ENCODE results near the gene ACTG1.

Gene ACTG1

GRCh38 chr17:81519284-81520020, 6.9 kb upstream of the ACTG1 start:
- peak; percentile 11 for TF ChIP-seq CTCF (IDR thresholded peaks at IDR 0.05; ENCODE audit: low read depth, low read length, missing control alignments)
- in situ Hi-C loops (cut with HindIII; ENCODE audit: low pct_ligation_motif_present, low sequenced_read_pairs) = loop anchor here (10.0 kb wide), 1 partner anchor 115 kb away; no protein-coding TSS in a partner anchor
- H3K4me3 ChIP-seq (ENCODE audit: low read depth, low read length) = peak overlapping the region; percentile 40
- DNase-seq = no peak
- no peak overlapping the region for H3K27ac ChIP-seq
- no peaks in the 10 kb centered on the region for H3K36me3 ChIP-seq (replicated peaks)
- no peaks in the 10 kb centered on the region for H3K27me3 ChIP-seq (replicated peaks)

- no peak for TF ChIP-seq CTCF (IDR thresholded peaks at IDR 0.05; ENCODE audit: low read depth, low read length, missing control alignments)
- Histone ChIP-seq H3K4me3 (ENCODE audit: low read depth, low read length) (peak overlapping the region; percentile 40), H3K27me3 (replicated peaks) (no peaks in the 10 kb centered on the region), H3K36me3 (replicated peaks) (no peaks in the 10 kb centered on the region), H3K27ac (no peak overlapping the region)
- DNase-seq = no peak
- in situ Hi-C loops (cut with HindIII; ENCODE audit: low pct_ligation_motif_present, low sequenced_read_pairs) = loop anchor here (10.0 kb wide), 1 partner anchor 114 kb away; no protein-coding TSS in a partner anchor
These were observed 6.2 kb upstream of the ACTG1 start for GRCh38 chr17:81518785-81519283.

- in situ Hi-C loops (cut with HindIII; ENCODE audit: low pct_ligation_motif_present, low sequenced_read_pairs) = loop anchor here (10.0 kb wide), 1 partner anchor 113 kb away; no protein-coding TSS in a partner anchor
- H3K27me3 ChIP-seq (replicated peaks) = no peaks in the 10 kb centered on the region
- H3K27ac ChIP-seq = no peak overlapping the region
- DNase-seq = no peak
- H3K36me3 ChIP-seq (replicated peaks) = no peaks in the 10 kb centered on the region
- no peak for TF ChIP-seq CTCF (IDR thresholded peaks at IDR 0.05; ENCODE audit: low read depth, low read length, missing control alignments)
- peak overlapping the region; percentile 40 for H3K4me3 ChIP-seq (ENCODE audit: low read depth, low read length)
These were observed 5.7 kb upstream of the ACTG1 start for GRCh38 chr17:81518113-81518784.

GRCh38 chr17:81517339-81518112, 4.9 kb upstream of the ACTG1 start:
- Histone ChIP-seq H3K27me3 (replicated peaks) (no peaks in the 10 kb centered on the region), H3K4me3 (ENCODE audit: low read depth, low read length) (peak overlapping the region; percentile 20), H3K27ac (no peak overlapping the region), H3K36me3 (replicated peaks) (no peaks in the 10 kb centered on the region)
- DNase-seq = no peak
- in situ Hi-C loops (cut with HindIII; ENCODE audit: low pct_ligation_motif_present, low sequenced_read_pairs) = loop anchor here (10.0 kb wide), 1 partner anchor 113 kb away; no protein-coding TSS in a partner anchor
- no peak for TF ChIP-seq CTCF (IDR thresholded peaks at IDR 0.05; ENCODE audit: low read depth, low read length, missing control alignments)

- peak overlapping the region; percentile 82 for H3K4me3 ChIP-seq (ENCODE audit: low read depth, low read length)
- DNase-seq = no peak
These were observed 4.4 kb upstream of the ACTG1 start for GRCh38 chr17:81517009-81517338.

More at GRCh38 chr17:81517009-81517338, 4.4 kb upstream of the ACTG1 start:
- Histone ChIP-seq H3K27me3 (replicated peaks) (no peaks in the 10 kb centered on the region), H3K36me3 (replicated peaks) (peaks cover 3% of the 10 kb centered on the region), H3K27ac (no peak overlapping the region)
- in situ Hi-C loops (cut with HindIII; ENCODE audit: low pct_ligation_motif_present, low sequenced_read_pairs) = loop anchor here (10.0 kb wide), 1 partner anchor 112 kb away; no protein-coding TSS in a partner anchor
- no peak for TF ChIP-seq CTCF (IDR thresholded peaks at IDR 0.05; ENCODE audit: low read depth, low read length, missing control alignments)
